ENCODE measurements around the gene NDUFA11.
"Not testable (repeated sequence)": the region's sequence is repeated elsewhere in the genome, so short reads cannot be mapped to it uniquely, and the experiment has no call there.

NDUFA11 gene

GRCh38 chr19:5884065-5884811 lies 19.4 kb downstream of the NDUFA11 start:
- not testable (repeated sequence) for DNase-seq

- not testable (repeated sequence) for DNase-seq
Observed at GRCh38 chr19:5883157-5883873, 20.3 kb downstream of the NDUFA11 start.

GRCh38 chr19:5882421-5882968 lies 21.1 kb downstream of the NDUFA11 start:
- no peak for DNase-seq

- DNase-seq, result no peak
Observed at GRCh38 chr19:5881543-5882299, 21.9 kb downstream of the NDUFA11 start.

- DNase-seq, result no peak
Observed at GRCh38 chr19:5880604-5881078, 22.9 kb downstream of the NDUFA11 start.

- no peak for DNase-seq
Observed at GRCh38 chr19:5880196-5880595, 23.4 kb downstream of the NDUFA11 start.

GRCh38 chr19:5877882-5878281 lies 25.7 kb downstream of the NDUFA11 start:
- DNase-seq, result no peak

GRCh38 chr19:5877427-5877826 lies 26.2 kb downstream of the NDUFA11 start:
- DNase-seq, result no peak

- not testable (repeated sequence) for DNase-seq
Observed at GRCh38 chr19:5874496-5874895, 29.1 kb downstream of the NDUFA11 start.

GRCh38 chr19:5873617-5874199 lies 29.9 kb downstream of the NDUFA11 start:
- DNase-seq, result no peak

GRCh38 chr19:5870986-5871394 lies 32.6 kb downstream of the NDUFA11 start:
- DNase-seq, result no peak

GRCh38 chr19:5867201-5868136 lies 36.1 kb downstream of the NDUFA11 start:
- no peak for DNase-seq

- DNase-seq, result no peak
Observed at GRCh38 chr19:5865772-5866171, 37.8 kb downstream of the NDUFA11 start.

- DNase-seq, result no peak
Observed at GRCh38 chr19:5864725-5865486, 38.7 kb downstream of the NDUFA11 start.

GRCh38 chr19:5864013-5864720 lies 39.4 kb downstream of the NDUFA11 start:
- no peak for DNase-seq

- no peak for DNase-seq
Observed at GRCh38 chr19:5863030-5863665, 40.4 kb downstream of the NDUFA11 start.

GRCh38 chr19:5857203-5858081 lies 46.1 kb downstream of the NDUFA11 start:
- DNase-seq, result no peak

GRCh38 chr19:5855151-5855550 lies 48.4 kb downstream of the NDUFA11 start:
- not testable (repeated sequence) for DNase-seq
